SK-N-SH treated with all-trans-retinoic acid at 6 μM for 48 hours (cell line): ENCODE data around the gene STPG2.

Source experiments
- ATAC-seq: fragments of 200-7000 bp; cut with Tn5 transposase; 3 replicates; pipeline ENCODE4 v1.9.1; 2020; ENCODE audit warnings: mild to moderate bottlenecking, moderate library complexity
- ARNTL ChIP-seq: fragments of 450-650 bp; formaldehyde crosslinking; IDR thresholded peaks from 2 replicates; pipeline ENCODE4 v1.5.0; 2020; ENCODE audit warnings: low read depth, mild to moderate bottlenecking, moderate library complexity, borderline replicate concordance
- BACH2 ChIP-seq: fragments of 250-450 bp; sonication (Bioruptor Pico); IDR thresholded peaks from 2 replicates; pipeline ENCODE4 v1.9.0; 2021; ENCODE audit warnings: mild to moderate bottlenecking, borderline replicate concordance
- CREB5 ChIP-seq: fragments of 250-450 bp; sonication (Bioruptor Pico); IDR thresholded peaks from 2 replicates; pipeline ENCODE4 v1.5.1; 2020; ENCODE audit warnings: low read depth, mild to moderate bottlenecking, moderate library complexity
- CSDC2 ChIP-seq: fragments of 250-450 bp; sonication (Bioruptor Pico); IDR thresholded peaks from 2 replicates; pipeline ENCODE4 v1.5.0; 2020; ENCODE audit warnings: mild to moderate bottlenecking, moderate library complexity
- CSRNP3 ChIP-seq: fragments of 250-450 bp; sonication (Bioruptor Pico); IDR thresholded peaks from 2 replicates; pipeline ENCODE4 v1.5.1; 2021; ENCODE audit warnings: mild to moderate bottlenecking, moderate library complexity
- ESRRG ChIP-seq: fragments of 250-450 bp; sonication (Bioruptor Pico); IDR thresholded peaks from 2 replicates; pipeline ENCODE4 v1.6.1; 2021; ENCODE audit warnings: mild to moderate bottlenecking
- GLIS3 ChIP-seq: fragments of 250-450 bp; sonication (Bioruptor Pico); IDR thresholded peaks from 2 replicates; pipeline ENCODE4 v1.5.0; 2020; ENCODE audit warnings: mild to moderate bottlenecking, moderate library complexity
- OSR1 ChIP-seq: fragments of 250-450 bp; sonication (Bioruptor Pico); IDR thresholded peaks from 2 replicates; pipeline ENCODE4 v1.8.0; 2022; ENCODE audit warnings: moderate library complexity, mild to moderate bottlenecking, inconsistent platforms
- POU6F1 ChIP-seq: fragments of 250-450 bp; sonication (Bioruptor Pico); IDR thresholded peaks from 2 replicates; pipeline ENCODE4 v1.8.0; 2021; ENCODE audit warnings: low read depth, mild to moderate bottlenecking, moderate library complexity, borderline replicate concordance
- RARB ChIP-seq: fragments of 250-450 bp; sonication (Bioruptor Pico); IDR thresholded peaks from 2 replicates; pipeline ENCODE4 v1.8.0; 2021; ENCODE audit warnings: mild to moderate bottlenecking, moderate library complexity
- SNAI2 ChIP-seq: fragments of 250-450 bp; sonication (Bioruptor Pico); IDR thresholded peaks from 2 replicates; pipeline ENCODE4 v1.5.0; 2020; ENCODE audit warnings: mild to moderate bottlenecking, moderate library complexity
- TOX ChIP-seq: fragments of 250-450 bp; sonication (Bioruptor Pico); IDR thresholded peaks from 2 replicates; pipeline ENCODE4 v1.8.0; 2021; ENCODE audit warnings: mild to moderate bottlenecking, moderate library complexity, borderline replicate concordance
- ZC3H10 ChIP-seq: fragments of 250-450 bp; sonication (Bioruptor Pico); IDR thresholded peaks from 2 replicates; pipeline ENCODE4 v1.5.1; 2021; ENCODE audit warnings: mild to moderate bottlenecking, moderate library complexity
- ZFP3 ChIP-seq: fragments of 250-450 bp; sonication (Bioruptor Pico); IDR thresholded peaks from 2 replicates; pipeline ENCODE4 v1.5.0; 2020; ENCODE audit warnings: mild to moderate bottlenecking, moderate library complexity
- ZFP30 ChIP-seq: fragments of 450-650 bp; formaldehyde crosslinking; IDR thresholded peaks from 2 replicates; pipeline ENCODE4 v1.5.0; 2022; ENCODE audit warnings: mild to moderate bottlenecking, moderate library complexity
- ZNF8 ChIP-seq: fragments of 450-650 bp; formaldehyde crosslinking; IDR thresholded peaks from 2 replicates; pipeline ENCODE4 v1.5.0; 2020; ENCODE audit warnings: mild to moderate bottlenecking, moderate library complexity

The STPG2 gene

DNA sequence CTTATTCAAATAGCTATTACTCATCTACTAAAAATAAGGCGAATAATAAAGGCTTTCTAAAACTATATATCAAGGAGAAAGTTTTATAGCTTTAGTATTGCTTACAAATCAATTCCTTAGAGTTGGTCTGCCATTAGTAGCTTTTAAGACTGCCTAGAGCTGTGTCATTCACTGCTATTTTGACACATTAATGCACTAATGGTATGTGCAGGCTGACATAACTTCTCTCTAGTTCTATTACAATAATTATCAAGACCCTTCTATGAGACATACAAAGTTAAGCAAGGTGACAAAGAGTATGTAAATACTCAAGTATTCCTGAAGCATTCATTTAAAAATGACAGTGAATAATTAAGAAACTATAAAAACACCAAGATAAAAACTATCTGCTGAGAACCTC, 625.3 kb downstream of the STPG2 start:
- TF ChIP-seq ZFP3 (no peak), GLIS3 (CRISPR knock-in tag) (no peak), ZNF8 (CRISPR knock-in tag) (no peak), CSDC2 (CRISPR knock-in tag) (no peak), ARNTL (CRISPR knock-in tag) (no peak), SNAI2 (CRISPR knock-in tag) (no peak), ESRRG (CRISPR knock-in tag) (no peak), CREB5 (CRISPR knock-in tag) (no peak), OSR1 (CRISPR knock-in tag) (no peak), CSRNP3 (CRISPR knock-in tag) (no peak), BACH2 (CRISPR knock-in tag) (no peak), TOX (CRISPR knock-in tag) (no peak), ZC3H10 (CRISPR knock-in tag) (no peak)
- TF ChIP-seq, all 23 proteins: peak for 0
- ATAC-seq, result no peak

GRCh38 chr4:97513917-97514316, 629.4 kb downstream of the STPG2 start:
- no peak for TF ChIP-seq RARB (CRISPR knock-in tag)
- TF ChIP-seq ZFP30 (CRISPR knock-in tag), result no peak
- TF ChIP-seq POU6F1 (CRISPR knock-in tag), result no peak
- TF ChIP-seq OSR1 (CRISPR knock-in tag), result no peak
- TF ChIP-seq CSRNP3 (CRISPR knock-in tag), result no peak
- TF ChIP-seq TOX (CRISPR knock-in tag), result no peak
- TF ChIP-seq CSDC2 (CRISPR knock-in tag), result no peak
- TF ChIP-seq BACH2 (CRISPR knock-in tag), result no peak
- no peak for TF ChIP-seq ZNF8 (CRISPR knock-in tag)
- no peak for ATAC-seq
